ENCODE data around the gene CHAC2.
A peak's percentile ranks its signal among the peaks of the same experiment; 100 is the strongest.
"Not testable (repeated sequence)": the region's sequence is repeated elsewhere in the genome, so short reads cannot be mapped to it uniquely, and the experiment has no call there.

CHAC2 gene

DNA sequence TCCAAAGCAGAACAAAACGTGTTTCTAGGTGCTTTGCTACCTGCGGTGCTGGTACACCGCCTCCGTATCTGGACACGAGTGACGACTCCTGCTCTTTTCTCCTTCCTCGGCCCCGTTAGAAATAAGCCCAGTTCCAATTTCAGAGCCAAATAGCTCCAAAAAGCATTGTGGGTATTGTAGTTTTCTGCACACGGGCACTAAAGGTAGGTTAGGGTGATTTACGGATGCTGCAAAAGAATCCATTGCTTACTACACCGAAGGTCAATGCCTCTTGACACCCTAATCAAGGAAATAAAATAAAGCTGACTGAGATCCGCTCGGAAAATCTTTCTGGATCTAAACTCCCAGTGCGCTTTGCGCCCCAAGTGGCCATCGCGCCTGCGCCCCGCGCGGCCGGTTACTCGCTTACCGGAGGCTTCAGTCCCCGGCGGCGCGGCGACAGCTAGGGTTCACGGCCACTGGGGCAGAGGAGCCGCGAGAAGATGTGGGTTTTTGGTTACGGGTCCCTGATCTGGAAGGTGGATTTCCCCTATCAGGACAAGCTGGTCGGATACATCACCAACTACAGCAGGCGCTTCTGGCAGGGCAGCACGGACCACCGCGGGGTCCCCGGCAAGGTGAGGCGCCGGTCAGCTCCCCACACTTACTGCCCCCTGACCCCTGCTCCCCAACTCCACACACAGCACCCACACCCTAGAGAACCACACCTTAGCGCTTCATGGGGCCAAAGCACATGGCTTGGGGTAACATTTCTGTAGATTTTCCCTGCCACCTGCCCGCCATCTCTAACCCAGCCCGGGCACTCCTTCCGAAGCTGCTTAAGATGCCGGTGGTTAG is at the start of gene CHAC2:
TSS of gene CHAC2 (plus strand) at position 400 of the 837 bp plus-strand sequence. CDS start at position 483, 83 bp downstream.
- ATAC-seq (peak; percentile 96), DNase-seq (peak; percentile 91)

DNA sequence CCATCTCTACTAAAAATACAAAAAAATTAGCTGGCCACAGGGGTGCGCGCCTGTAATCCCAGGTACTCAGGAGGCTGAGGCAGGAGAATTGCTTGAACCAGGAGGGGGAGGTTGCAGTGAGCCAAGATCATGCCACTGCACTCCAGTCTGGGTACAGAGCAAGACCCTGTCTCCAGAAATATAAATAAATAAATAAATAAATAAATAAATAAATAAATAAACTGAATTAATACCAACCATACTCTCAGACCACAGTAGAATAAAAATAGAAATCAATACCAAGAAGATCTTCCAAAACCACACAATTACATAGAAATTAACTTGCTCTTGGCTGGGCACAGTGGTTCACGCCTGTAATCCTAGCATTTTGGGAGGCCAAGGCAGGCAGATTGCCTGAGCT is 46.7 kb upstream of the CHAC2 start:
- not testable (repeated sequence) for ATAC-seq, DNase-seq

DNA sequence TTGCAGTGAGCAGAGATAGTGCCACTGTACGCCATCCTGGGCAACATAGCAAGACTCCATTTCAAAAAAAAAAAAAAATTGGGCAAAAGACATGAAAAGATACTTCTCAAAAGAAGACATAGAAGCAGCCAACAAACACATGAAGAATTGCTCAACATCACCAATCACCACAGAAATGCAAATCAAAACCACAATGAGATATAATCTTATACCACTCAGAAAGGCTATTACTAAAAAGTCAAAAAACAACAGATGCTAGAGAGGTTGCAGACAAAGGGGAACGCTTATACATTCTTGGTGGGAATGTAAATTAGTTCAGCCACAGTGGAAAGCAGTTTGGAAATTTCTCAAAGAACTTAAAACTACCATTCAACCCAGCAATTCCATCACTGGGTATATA is 43.1 kb upstream of the CHAC2 start:
- no peak for ATAC-seq
- DNase-seq, result no peak

DNA sequence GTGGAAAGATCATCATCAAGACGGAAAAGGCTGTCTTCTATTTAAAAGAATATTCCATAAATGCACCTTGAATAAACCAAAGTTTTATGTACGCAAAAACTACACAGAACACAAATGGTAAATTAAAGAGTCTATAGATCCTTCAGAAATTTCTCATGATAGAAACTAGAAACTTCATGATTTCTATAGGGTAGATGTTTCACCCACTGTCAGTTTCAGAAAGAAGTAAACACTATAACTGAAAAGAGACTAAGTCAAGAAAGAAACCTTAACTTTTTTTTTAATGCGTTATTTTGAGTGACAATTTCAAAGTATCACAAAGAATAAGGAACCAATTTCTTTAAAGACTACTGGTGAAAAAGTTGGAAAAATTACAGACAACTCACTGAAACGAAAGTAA is 41.9 kb upstream of the CHAC2 start:
- DNase-seq, result no peak
- no peak for ATAC-seq

DNA sequence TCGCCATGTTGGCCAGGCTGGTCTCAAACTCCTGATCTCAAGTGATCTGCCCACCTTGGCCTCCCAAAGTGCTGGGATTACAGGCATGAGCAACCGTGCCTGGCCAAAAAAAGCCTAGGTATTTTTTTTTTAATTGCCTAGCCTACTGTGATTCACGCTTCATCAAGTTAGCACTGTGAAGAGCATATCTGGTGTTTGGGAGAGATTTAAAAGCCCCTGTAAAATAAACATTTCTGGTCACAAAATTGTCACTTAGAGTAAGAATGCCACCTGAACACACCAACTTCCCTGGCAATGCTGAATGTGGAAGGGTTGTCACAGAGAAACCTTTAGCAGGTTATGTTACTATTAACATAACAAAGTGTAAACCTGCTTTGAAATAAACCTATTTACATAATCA is 39.7 kb upstream of the CHAC2 start:
- ATAC-seq (no peak), DNase-seq (no peak)

DNA sequence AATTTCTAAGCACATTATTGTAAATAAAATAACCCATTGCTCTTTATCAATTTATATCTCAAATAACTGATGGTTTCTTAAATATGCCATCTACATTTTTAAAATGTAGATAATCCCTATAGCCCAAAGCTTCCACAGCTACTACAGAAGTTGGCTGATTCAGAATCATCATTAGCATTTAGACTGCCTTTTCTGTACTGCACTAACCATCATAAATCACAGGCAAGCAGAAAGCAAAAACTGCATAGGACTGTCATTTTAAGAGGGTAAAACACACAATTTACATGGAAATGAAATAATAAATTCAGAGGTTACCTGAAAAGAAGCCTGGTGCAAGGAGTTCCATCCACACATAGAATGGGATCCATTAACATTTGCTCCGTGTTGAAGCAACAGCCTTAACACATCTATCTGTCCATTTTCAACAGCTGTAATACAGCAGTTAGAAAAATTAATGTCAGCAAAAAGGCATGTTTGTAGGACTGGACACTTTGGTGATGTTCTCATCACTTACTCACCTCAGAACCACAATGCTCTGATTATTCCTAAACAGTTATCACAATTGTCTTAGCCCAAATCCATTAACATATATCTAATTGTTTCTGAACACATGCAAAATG is 38.4 kb upstream of the CHAC2 start:
- no peak for DNase-seq

DNA sequence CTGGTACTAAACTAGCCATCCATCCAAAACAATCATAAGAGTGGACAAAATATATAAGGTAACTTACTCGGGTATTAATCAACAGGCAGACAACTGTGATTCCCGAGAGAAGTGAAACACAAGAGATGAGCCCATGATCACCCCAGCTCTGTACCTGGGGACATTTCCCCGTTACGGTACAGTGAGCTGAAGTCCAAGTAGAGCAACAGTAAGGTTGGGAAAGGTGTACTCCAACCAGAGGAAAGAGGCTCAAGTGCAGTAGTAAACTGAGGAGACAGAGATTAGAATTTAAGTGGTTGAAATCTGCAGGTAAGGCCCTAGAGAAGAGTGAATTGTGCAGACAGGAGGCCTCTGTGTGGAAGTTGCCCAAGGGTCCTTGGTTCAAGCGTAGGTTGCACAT is 30.5 kb upstream of the CHAC2 start:
- no peak for DNase-seq
- no peak for ATAC-seq

More for the DNA sequence above, 38.4 kb upstream of the CHAC2 start:
- no peak for ATAC-seq

DNA sequence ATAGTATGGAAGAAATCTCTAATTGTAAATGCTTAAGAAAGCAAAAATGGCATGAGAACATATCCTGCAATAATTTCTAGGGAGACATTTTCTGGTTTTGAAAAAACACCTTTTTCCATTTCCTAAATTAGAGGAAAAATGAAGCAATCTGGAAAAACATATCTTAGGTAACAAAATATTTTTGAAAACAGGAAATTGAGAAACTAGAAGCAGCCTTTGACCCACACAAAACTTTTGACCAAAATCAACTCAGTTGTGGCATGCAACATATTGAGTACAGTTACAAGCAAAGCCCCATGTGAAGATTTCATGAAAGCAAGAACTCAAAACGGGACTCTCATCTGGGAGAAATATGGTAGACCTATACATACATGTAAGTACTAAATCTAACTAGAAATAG is 28.6 kb upstream of the CHAC2 start:
- DNase-seq, result no peak
- ATAC-seq, result no peak

DNA sequence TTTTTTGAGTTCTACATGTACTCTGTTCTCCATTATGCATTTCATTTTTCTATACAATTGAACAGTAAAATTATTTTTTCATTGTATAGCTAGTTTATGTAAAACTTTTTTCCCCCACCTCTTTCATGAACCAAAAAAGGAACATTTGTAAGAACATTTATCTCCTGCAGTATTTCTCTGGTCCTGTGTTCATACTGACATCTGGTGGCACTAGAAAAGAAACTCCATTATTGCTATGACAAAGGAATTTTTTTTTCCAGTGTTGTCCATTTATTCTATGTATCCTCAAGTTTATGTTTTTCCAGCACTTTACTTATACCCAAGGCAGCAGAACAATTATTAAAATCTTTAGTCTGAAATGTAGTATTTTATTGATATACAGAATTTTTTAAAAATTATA is 27.4 kb upstream of the CHAC2 start:
- ATAC-seq, result no peak
- DNase-seq, result no peak

DNA sequence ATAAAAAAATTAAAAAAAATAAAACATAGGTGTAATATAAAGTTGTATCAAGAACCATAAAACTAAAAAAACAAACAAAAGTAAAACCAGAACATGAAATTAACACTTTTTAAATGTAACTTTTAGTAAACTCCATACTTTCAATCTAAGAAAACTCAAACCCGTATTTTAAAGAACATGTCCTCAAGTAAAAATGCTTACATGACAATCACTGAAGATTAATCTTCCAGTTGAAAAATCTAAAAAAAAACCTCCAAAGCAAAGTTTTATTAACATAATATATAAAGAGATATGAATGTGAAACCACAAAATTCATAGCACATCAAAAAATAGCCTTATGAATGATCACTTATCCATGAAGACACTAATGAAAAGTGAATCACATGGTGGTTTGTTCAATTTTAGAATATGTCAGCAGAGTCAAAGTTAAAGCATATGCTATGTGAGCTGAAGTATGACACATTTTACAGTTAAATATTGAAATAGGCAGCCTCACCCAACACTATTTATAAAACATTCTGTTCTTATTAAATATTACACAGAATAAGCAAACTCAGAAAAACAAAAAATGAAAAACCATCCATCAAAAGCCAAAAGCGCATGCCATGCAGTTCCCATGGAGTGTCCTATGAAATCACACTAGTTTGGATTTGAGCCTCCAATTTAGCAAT is 23.1 kb upstream of the CHAC2 start:
- ATAC-seq (no peak), DNase-seq (no peak)

DNA sequence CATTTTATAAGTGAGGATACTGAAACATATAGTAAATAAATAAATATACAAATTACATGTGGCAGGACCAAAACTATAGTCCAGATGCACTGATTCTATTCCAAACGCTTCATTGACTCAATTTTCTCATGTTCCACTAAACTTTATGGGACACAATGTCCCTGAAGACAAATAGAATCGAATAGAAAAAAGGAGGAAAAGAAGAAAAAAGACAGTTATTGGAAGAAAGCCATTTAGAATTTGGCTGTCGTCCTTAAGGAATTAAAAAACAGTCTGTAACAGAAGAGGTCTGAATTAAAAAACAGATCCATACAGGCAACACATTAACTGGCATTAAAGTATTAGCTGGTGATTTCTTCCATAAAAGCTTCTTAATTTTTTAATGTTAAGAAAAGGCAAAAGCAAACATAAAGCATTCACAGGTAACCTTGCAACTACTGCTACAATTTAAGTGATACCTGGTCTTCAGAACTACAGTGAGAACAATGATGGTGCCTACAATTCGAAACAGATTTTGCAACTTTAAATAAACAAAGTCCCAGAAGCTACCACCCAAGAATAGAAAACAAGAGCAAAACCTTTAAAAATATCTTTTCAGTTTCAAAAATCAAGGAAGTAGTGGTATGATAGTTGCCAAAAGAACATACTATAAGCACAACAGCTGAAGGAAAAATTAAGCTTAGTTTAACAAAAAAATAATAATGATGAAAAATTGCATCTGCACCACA is 17.4 kb upstream of the CHAC2 start:
- DNase-seq, result no peak

DNA sequence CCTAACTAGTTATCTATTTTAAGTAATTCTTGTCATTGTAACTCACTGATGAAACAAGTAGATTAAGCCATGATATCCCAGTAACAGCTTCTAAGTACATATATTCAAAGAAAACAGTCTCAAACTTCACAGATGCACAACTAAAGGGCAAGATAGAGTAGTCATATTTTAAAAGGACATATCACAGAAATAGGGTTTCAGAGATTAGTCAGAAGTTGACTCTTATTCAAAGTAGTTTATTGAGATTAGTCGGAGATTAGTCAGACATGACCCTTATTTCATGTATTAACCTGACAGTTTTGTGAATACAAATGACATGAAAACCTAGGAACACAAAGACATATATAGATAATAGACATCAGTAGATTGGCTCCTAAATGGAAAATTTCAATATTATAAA is 15.9 kb upstream of the CHAC2 start:
- ATAC-seq, result peak; percentile 95
- no peak for DNase-seq

More for the DNA sequence above, 17.4 kb upstream of the CHAC2 start:
- no peak for ATAC-seq

DNA sequence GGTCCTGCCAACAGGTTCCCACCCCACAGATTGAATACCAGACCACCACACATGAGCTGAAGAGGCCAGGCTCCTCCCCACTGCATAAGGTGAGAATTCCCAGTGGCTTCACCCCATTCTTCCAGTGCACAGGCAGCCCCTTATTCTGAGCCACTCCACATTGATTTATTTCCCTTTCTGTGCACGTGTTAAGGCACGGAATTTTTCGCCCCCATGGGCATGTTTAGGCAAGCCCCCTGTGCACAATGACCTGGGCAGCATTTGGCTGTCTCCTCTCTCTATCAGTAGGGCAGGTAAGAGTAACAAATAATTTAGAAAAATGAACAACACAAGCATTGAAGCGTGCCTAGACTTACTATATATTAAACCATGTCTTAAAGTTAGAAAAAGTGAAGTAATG is 15.2 kb upstream of the CHAC2 start:
- ATAC-seq (no peak), DNase-seq (no peak)

DNA sequence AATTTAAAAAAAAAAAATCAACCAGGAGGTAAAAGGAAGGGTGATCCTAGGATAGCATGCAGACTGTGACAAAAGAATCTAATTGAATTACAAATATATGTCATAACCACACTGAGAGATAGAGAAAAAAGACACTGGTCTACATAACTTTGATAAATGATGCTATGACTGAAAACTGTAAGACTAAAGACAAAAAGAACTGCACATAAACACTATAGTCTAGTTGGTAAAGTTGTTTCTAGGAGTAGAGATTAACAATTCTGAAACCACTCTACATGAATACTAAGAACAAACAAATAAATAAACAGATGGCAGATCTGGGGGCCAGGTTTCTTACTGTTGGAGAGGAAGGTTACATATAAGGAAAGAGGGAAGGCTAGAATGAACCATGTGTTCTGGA is 14.6 kb upstream of the CHAC2 start:
- no peak for DNase-seq
- ATAC-seq, result no peak

DNA sequence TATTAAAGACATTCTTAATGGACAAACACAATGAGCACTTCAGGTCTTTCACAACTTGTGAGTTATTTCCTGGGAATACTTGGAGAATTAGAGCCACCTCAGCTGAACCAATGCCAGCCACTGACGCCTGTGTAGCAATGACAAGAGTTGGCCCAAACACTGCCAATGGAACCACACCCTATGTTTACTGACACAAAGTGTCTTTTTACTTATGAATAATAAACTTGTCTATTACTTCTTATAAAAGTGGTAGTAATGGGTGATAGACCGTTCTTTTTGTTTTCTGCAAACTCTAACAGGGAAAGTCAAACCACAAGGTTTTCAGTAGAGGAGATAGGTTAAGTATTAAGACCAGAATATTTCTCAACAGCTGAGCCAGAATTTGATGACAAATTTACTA is 12.5 kb upstream of the CHAC2 start:
- no peak for ATAC-seq

DNA sequence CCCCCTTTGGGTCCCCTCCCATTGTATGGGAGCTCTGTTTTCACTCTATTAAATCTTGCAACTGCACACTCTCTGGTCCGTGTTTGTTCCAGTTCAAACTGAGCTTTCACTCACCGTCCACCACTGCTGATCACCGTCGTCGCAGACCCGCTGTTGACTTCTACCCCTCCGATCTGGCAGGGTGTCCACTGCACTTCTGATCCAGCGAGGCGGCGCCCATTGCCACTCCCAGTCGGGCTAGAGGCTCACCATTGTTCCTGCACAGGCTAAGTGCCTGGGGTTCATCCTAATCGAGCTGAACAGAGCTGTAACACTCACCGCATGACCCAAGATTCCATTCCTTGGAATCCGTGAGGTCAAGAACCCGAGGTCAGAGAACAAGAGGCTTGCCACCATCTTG is 11.0 kb upstream of the CHAC2 start:
- DNase-seq (no peak), ATAC-seq (no peak)

More for the DNA sequence above, 12.5 kb upstream of the CHAC2 start:
- no peak for DNase-seq

DNA sequence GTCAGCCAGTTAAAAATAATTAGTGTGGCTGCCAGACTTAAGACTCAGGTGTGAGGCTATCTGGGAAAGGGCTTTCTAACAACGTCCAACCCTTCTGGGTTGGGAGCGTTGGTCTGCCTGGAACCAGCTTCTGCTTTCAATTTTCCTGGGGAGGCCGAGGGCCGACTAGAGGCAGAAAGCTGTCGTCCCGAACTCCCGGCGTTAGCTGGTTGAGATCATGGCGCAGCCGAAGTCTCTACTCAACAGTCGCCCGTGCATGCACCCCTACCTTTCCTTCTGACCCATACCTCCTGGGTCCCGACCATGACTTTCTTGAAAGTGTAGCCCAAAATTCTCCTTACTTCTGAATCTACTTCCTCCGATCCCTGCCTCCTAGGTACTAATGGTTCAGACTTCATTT is 10.4 kb upstream of the CHAC2 start:
- ATAC-seq, DNase-seq: not testable (repeated sequence)

DNA sequence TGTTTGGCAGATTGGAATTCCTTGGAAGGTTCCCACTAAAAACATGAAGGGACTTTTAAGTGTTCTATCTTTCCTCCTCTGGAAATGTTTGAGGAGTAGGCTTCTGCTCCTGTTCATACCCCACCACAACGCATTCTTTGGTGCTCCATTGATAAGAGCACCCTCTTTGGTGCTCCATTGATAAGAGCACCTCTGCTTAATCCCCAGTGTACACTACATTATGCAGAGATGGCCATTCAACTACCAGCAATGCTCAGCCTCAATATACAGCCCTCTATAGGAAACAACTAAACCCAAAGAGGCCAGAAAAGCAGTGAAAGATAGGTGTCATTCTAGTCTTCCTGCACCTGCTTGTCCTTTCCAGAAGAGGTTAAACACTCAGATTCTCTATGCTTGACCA is 1.8 kb upstream of the CHAC2 start:
- ATAC-seq (no peak), DNase-seq (no peak)

DNA sequence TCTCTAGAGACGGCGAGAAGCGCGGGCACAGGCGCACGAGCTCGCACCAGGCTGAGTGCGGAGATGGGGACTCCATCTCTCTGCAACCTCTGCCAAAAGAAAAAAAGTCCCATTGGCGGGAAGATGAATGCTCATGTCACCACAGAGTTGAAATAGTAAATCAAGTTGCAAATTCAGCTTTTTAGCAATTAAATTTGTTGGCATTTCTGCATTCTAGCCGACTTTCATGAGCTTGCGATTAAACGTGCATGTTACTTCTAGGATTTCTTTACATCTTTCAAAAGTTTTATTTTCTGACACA is 588 bp downstream of the CHAC2 start:
- peak; percentile 42 for ATAC-seq
- no peak for DNase-seq

DNA sequence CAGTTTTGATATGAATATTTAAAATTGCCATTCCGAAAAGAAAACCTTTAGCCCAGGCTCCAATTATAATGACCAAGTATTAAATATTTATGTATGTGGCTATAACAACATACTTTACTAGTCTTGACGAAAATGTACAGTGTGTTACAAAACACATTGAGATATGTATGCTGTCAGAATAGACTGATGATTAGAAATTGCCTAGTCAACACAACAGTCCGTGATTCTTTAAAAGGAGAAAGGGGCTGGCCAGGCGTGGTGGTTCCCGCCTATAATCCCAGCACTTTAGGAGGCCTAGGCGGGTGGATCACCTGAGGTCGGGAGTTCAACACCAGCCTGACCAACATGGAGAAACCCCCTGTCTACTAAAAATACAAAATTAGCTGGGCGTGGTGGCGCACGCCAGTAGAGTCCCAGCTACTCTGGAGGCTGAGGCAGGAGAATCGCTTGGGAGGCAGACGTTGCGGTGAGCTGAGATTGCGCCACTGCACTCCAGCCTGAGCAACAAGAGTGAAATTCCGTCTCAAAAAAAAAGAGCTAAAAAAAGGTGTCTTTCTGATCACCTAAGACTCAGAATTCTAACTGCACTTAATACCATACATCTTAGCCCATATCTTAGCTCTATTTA is 1.8 kb downstream of the CHAC2 start:
- ATAC-seq (no peak), DNase-seq (no peak)

DNA sequence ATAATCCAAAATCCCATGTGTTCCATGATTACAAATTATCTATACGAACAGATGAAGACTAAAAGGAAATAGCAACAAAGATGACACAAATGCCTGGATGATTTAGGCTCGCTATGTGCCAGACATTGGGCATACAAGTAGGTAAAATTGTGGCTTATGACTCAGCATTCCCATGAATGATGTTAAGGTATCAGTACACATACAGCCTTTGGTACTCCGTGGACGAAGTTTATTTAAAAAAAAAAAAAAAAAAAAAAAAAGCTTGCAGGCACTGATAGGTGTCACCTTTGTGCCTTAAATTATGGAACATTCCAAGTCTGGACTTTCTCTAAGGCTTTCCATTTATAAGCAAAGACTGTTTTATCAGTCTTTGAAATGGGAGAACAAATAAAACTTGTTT is 2.7 kb downstream of the CHAC2 start:
- ATAC-seq (peak; percentile 42), DNase-seq (no peak)

DNA sequence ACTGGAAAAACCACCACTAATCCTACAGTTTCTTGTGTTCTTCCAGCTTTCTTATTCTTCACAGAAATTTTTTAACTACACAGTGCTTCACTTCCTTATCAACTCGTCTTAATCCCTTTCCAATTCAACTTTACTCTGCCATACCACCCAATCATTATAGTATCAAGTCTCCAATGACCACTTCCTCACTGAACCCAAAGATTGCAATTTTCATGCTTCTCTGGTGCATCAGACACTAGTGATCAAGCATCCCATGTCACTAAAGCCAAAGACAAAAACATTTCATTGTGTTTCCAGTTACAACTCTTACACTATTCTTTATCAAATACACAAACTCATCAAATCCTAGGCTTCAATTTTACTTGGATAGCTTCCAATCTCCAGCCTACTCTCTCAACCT is 9.5 kb downstream of the CHAC2 start:
- no peak for ATAC-seq
- no peak for DNase-seq

Measured in stimulated activated naive CD8-positive, alpha-beta T cell treated with anti-CD3 and anti-CD28 coated beads, Interleukin-15, Interleukin-2, amounts not matched to agents 100 U/mL and 50 U/mL, for 24 hours (primary cell).